Right renal pelvis (tissue), 4 donors: ENCODE data around the gene ERI3. TPM values are rescaled to one million over a fixed set of nuclear protein-coding genes. Genes with fewer than 3 reads are reported as not detected.

Experiments used
- DNase-seq, 4 donors: peaks; one replicate each; pipeline ENCODE4 v3.0.0-alpha.2; 2013; ENCODE audit warnings: low read depth in 4 of 4, low spot score in 3 of 4, missing footprints in 1 of 4
- polyA plus RNA-seq, 4 donors: library from polyadenylated mRNA; unstranded; fragments of 120-200 nt; gene quantifications; one replicate each; pipeline ENCODE4 v1.2.1, GENCODE V29; 2013; ENCODE audit not compliant: insufficient read length in 4 of 4

ERI3 gene
- polyA plus RNA-seq, 4 donors: 82.1 to 105 (median 86.1) TPM

- no peak for DNase-seq
Measured at GRCh38 chr1:44289530-44289929, 65.5 kb downstream of the ERI3 start.

GRCh38 chr1:44288883-44289282, 66.2 kb downstream of the ERI3 start:
- no peak for DNase-seq

- no peak for DNase-seq
Measured at GRCh38 chr1:44284184-44284583, 70.9 kb downstream of the ERI3 start.

- no peak for DNase-seq
Measured at GRCh38 chr1:44283524-44284173, 71.4 kb downstream of the ERI3 start.

- DNase-seq: no peak
Measured at GRCh38 chr1:44282704-44283426, 72.2 kb downstream of the ERI3 start.

GRCh38 chr1:44281962-44282703, 72.9 kb downstream of the ERI3 start:
- no peak for DNase-seq

- no peak for DNase-seq
Measured at GRCh38 chr1:44276901-44277300, 78.2 kb downstream of the ERI3 start.

- no peak for DNase-seq
Measured at GRCh38 chr1:44275991-44276405, 79.1 kb downstream of the ERI3 start.

GRCh38 chr1:44275296-44275962, 79.6 kb downstream of the ERI3 start:
- DNase-seq: no peak

- no peak for DNase-seq
Measured at GRCh38 chr1:44273560-44274350, 81.3 kb downstream of the ERI3 start.

GRCh38 chr1:44272992-44273391, 82.1 kb downstream of the ERI3 start:
- no peak for DNase-seq

GRCh38 chr1:44271646-44272045, 83.4 kb downstream of the ERI3 start:
- DNase-seq: no peak

- DNase-seq: no peak
Measured at GRCh38 chr1:44270686-44271628, 84.1 kb downstream of the ERI3 start.

GRCh38 chr1:44268054-44268453, 87.0 kb downstream of the ERI3 start:
- no peak for DNase-seq

- DNase-seq: no peak
Measured at GRCh38 chr1:44267438-44267837, 87.6 kb downstream of the ERI3 start.

- DNase-seq: no peak
Measured at GRCh38 chr1:44266400-44267344, 88.4 kb downstream of the ERI3 start.

GRCh38 chr1:44265656-44266358, 89.2 kb downstream of the ERI3 start:
- DNase-seq: no peak

- DNase-seq: no peak
Measured at GRCh38 chr1:44264451-44264771, 90.6 kb downstream of the ERI3 start.
